ENCODE data around the gene EEF1A2.

GRCh38 chr20:63452341-63452740, 46.5 kb downstream of the EEF1A2 start:
- TF ChIP-seq, protein P1, sequence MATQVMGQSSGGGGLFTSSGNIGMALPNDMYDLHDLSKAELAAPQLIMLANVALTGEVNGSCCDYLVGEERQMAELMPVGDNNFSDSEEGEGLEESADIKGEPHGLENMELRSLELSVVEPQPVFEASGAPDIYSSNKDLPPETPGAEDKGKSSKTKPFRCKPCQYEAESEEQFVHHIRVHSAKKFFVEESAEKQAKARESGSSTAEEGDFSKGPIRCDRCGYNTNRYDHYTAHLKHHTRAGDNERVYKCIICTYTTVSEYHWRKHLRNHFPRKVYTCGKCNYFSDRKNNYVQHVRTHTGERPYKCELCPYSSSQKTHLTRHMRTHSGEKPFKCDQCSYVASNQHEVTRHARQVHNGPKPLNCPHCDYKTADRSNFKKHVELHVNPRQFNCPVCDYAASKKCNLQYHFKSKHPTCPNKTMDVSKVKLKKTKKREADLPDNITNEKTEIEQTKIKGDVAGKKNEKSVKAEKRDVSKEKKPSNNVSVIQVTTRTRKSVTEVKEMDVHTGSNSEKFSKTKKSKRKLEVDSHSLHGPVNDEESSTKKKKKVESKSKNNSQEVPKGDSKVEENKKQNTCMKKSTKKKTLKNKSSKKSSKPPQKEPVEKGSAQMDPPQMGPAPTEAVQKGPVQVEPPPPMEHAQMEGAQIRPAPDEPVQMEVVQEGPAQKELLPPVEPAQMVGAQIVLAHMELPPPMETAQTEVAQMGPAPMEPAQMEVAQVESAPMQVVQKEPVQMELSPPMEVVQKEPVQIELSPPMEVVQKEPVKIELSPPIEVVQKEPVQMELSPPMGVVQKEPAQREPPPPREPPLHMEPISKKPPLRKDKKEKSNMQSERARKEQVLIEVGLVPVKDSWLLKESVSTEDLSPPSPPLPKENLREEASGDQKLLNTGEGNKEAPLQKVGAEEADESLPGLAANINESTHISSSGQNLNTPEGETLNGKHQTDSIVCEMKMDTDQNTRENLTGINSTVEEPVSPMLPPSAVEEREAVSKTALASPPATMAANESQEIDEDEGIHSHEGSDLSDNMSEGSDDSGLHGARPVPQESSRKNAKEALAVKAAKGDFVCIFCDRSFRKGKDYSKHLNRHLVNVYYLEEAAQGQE (IDR thresholded peaks at IDR 0.05; ENCODE audit: low read depth): no peak
- TF ChIP-seq YY1 (IDR thresholded peaks at IDR 0.05; ENCODE audit: low read depth): no peak
